Heart left ventricle (tissue), 13 donors: Measurements from ENCODE around the gene NXN.

Experiments used
- CTCF ChIP-seq, 12 donors: fragments of 200-600 bp; sonication (generic) in 4 of 12; IDR thresholded peaks; one replicate each; pipeline versions ENCODE4 v1.5.0 to v1.8.0; 2018 to 2022; ENCODE audit warnings: antibody characterized with exemption in 12 of 12, mild to moderate bottlenecking in 5 of 12
- POLR2A ChIP-seq, 2 donors: fragments of 450-650 bp; IDR thresholded peaks; one replicate each; pipeline ENCODE4 v1.6.1; 2017; ENCODE audit warnings: antibody characterized with exemption in 2 of 2, mild to moderate bottlenecking in 2 of 2, moderate library complexity in 2 of 2
- donor health status: ischemic (EF 13 %, LVEDD 7.1; RV severe dilation, severe dysfunction).
- donor health status: DM: no; HTN: yes; CAD: no.
- donor health status: DM: no; HTN: no; CAD: no.
- donor health status: ischemic (EF 25% LVEDD 6.9; RV normal size, moderate dysfunction).
- donor health status: ischemic (EF 25% LVEDD 5.7; RV mildly dilated, moderate dysfunction).
- donor health status: ischemic (EF 35%, LVEDD 5.7; RV mildly dilated, moderate dysfunction).
- donor health status: nonischemic (EF 11% LVEDD 7.7; RV severe dilation, severe dysfunction).
- donor health status: DM: yes; HTN: yes; CAD: no.
- donor health status: PGD.
- donor health status: ischemic (EF 29% LVEDD 5.4; RV normal size, mild dysfunction).
- donor health status: nonischemic (EF 23%, LVEDD 6.1; RV moderate dilation, normal function).

DNA sequence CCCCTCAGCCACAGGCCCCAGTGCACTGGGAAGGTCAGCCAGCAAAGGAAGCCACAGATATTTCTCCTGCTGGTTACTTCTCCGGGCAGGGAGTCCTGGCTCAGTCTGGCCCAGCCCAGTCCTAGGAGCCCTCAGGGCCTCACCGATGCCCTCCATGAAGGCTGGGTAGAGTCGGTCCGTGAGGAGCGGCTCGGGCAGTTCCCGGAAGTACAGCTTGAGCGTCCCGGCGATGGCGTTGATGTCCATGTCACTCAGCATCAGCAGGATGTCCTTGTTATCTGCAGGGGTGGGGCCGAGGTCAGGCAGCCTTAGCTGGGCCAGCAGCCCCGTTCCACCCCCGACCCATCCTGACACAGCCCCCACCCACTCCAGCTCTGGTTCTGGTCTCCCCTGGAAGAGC lies 31.0 kb upstream of the NXN start:
- TF ChIP-seq CTCF (IDR thresholded peaks at IDR 0.05) (no peak), POLR2A (IDR thresholded peaks at IDR 0.05) (no peak)
